Activated CD8-positive, alpha-beta memory T cell treated with anti-CD3 and anti-CD28 coated beads, Interleukin-2, amount 10 ng/mL, durations not matched to agents 7 days and 5 days (primary cell): ENCODE data around the gene BTD. TPM values are rescaled to one million over a fixed set of nuclear protein-coding genes. Genes with fewer than 3 reads are reported as not detected.
A peak's percentile ranks its signal among the peaks of the same experiment; 100 is the strongest.
"Not testable (repeated sequence)": the region's sequence is repeated elsewhere in the genome, so short reads cannot be mapped to it uniquely, and the experiment has no call there.

Experiments used
- ATAC-seq: fragments of 150-1000 bp; cut with Tn5 transposase; one replicate; pipeline ENCODE4 v1.10.0; 2021; ENCODE audit warnings: moderate library complexity
- CTCF ChIA-PET: fragments of 350-600 bp; sonication (Branson Sonifier 250); formaldehyde crosslinking; loops from one replicate; lab custom pipeline; 2021; ENCODE audit warnings: antibody characterized with exemption; lab: Charles Lee
- DNase-seq: peaks from one replicate; pipeline ENCODE4 v3.0.0-alpha.2; 2020
- H3K27ac Mint-ChIP-seq: one replicate; pipeline ENCODE4 v1.8.0; 2021; ENCODE audit warnings: mild to moderate bottlenecking, mixed read lengths
- H3K27me3 Mint-ChIP-seq: one replicate; pipeline ENCODE4 v1.8.0; 2021; ENCODE audit warnings: mixed read lengths
- H3K36me3 Mint-ChIP-seq: one replicate; pipeline ENCODE4 v1.8.0; 2021; ENCODE audit warnings: mild to moderate bottlenecking, mixed read lengths
- H3K4me1 Mint-ChIP-seq: one replicate; pipeline ENCODE4 v1.8.0; 2021; ENCODE audit warnings: mixed read lengths
- H3K4me3 Mint-ChIP-seq: one replicate; pipeline ENCODE4 v1.8.0; 2021; ENCODE audit warnings: mild to moderate bottlenecking, moderate library complexity, mixed read lengths
- H3K9me3 Mint-ChIP-seq: one replicate; pipeline ENCODE4 v1.8.0; 2022; ENCODE audit warnings: low read depth, mixed read lengths
- total RNA-seq, 2 experiments: library from RNA; stranded (reverse); gene quantifications; one replicate each; pipeline ENCODE4 v1.2.3, GENCODE V29; 2021

Gene BTD
- total RNA-seq, 2 experiments from 2014 or later: 5.2 to 6.2 TPM

- no peak for DNase-seq
- no peak for ATAC-seq
- no peak overlapping the region for H3K4me3 Mint-ChIP-seq
- no peaks in the 10 kb centered on the region for H3K27me3 Mint-ChIP-seq
- no peak overlapping the region for H3K27ac Mint-ChIP-seq
- H3K9me3 Mint-ChIP-seq: no peaks in the 10 kb centered on the region
- peaks cover 6% of the 10 kb centered on the region for H3K36me3 Mint-ChIP-seq
- H3K4me1 Mint-ChIP-seq: no peaks in the 10 kb centered on the region
- CTCF ChIA-PET: interaction anchor here (1.0 kb wide), 1 partner anchor 13 kb away, joined by 3 read pairs; no protein-coding TSS in a partner anchor
Observed at GRCh38 chr3:15610082-15610759, 8.7 kb downstream of the BTD start.

GRCh38 chr3:15611018-15611417, 9.5 kb downstream of the BTD start:
- no peak overlapping the region for H3K27ac Mint-ChIP-seq
- ATAC-seq: no peak
- CTCF ChIA-PET: no interaction called here

GRCh38 chr3:15612001-15612400, 10.5 kb downstream of the BTD start:
- no peaks in the 10 kb centered on the region for H3K4me1 Mint-ChIP-seq
- no peak overlapping the region for H3K27ac Mint-ChIP-seq
- H3K27me3 Mint-ChIP-seq: no peaks in the 10 kb centered on the region
- H3K9me3 Mint-ChIP-seq: peaks cover 3% of the 10 kb centered on the region
- CTCF ChIA-PET: no interaction called here
- H3K36me3 Mint-ChIP-seq: peaks cover 6% of the 10 kb centered on the region
- no peak for DNase-seq
- ATAC-seq: no peak
- H3K4me3 Mint-ChIP-seq: no peak overlapping the region

More at GRCh38 chr3:15611018-15611417, 9.5 kb downstream of the BTD start:
- peaks cover 7% of the 10 kb centered on the region for H3K36me3 Mint-ChIP-seq
- no peaks in the 10 kb centered on the region for H3K4me1 Mint-ChIP-seq
- no peak for DNase-seq
- H3K4me3 Mint-ChIP-seq: no peak overlapping the region
- no peaks in the 10 kb centered on the region for H3K27me3 Mint-ChIP-seq
- peaks cover 3% of the 10 kb centered on the region for H3K9me3 Mint-ChIP-seq

- ATAC-seq (no peak), DNase-seq (no peak)
- CTCF ChIA-PET: interaction anchor here (0.7 to 1.1 kb wide), 2 partner anchors 13 to 16 kb away, joined by 3 to 4 read pairs; partner anchors contain the start of genes BTD and HACL1
Observed at GRCh38 chr3:15614958-15615357, 13.4 kb downstream of the BTD start.

GRCh38 chr3:15616053-15616452, 14.5 kb downstream of the BTD start:
- Mint-ChIP-seq H3K4me3 (no peak overlapping the region), H3K9me3 (peaks cover 14% of the 10 kb centered on the region)
- CTCF ChIA-PET: no interaction called here

More at GRCh38 chr3:15614958-15615357, 13.4 kb downstream of the BTD start:
- Mint-ChIP-seq H3K4me3 (no peak overlapping the region), H3K27me3 (no peaks in the 10 kb centered on the region), H3K4me1 (no peaks in the 10 kb centered on the region), H3K27ac (no peak overlapping the region), H3K9me3 (peaks cover 11% of the 10 kb centered on the region), H3K36me3 (peaks cover 16% of the 10 kb centered on the region)

GRCh38 chr3:15619659-15620464, 18.3 kb downstream of the BTD start:
- DNase-seq, CTCF ChIA-PET, ATAC-seq, H3K27me3 Mint-ChIP-seq, H3K27ac Mint-ChIP-seq, H3K4me3 Mint-ChIP-seq: not testable (repeated sequence)
- Mint-ChIP-seq H3K4me1 (peaks cover 14% of the 10 kb centered on the region), H3K36me3 (peaks cover 45% of the 10 kb centered on the region), H3K9me3 (peaks cover 21% of the 10 kb centered on the region)

More at GRCh38 chr3:15616053-15616452, 14.5 kb downstream of the BTD start:
- no peak for DNase-seq
- peaks cover 23% of the 10 kb centered on the region for H3K36me3 Mint-ChIP-seq
- H3K4me1 Mint-ChIP-seq: no peaks in the 10 kb centered on the region
- H3K27ac Mint-ChIP-seq: no peak overlapping the region
- ATAC-seq: no peak
- H3K27me3 Mint-ChIP-seq: no peaks in the 10 kb centered on the region

- H3K4me1 Mint-ChIP-seq: peaks cover 16% of the 10 kb centered on the region
- H3K9me3 Mint-ChIP-seq: peaks cover 18% of the 10 kb centered on the region
- no peaks in the 10 kb centered on the region for H3K27me3 Mint-ChIP-seq
- DNase-seq (no peak), ATAC-seq (no peak)
- H3K27ac Mint-ChIP-seq: peak overlapping the region; percentile 44
- H3K36me3 Mint-ChIP-seq: peaks cover 45% of the 10 kb centered on the region
- H3K4me3 Mint-ChIP-seq: no peak overlapping the region
- CTCF ChIA-PET: interaction anchor here (1.0 to 1.8 kb wide), 4 partner anchors 14 to 188 kb away, joined by 3 to 4 read pairs (median 4); no protein-coding TSS in a partner anchor
Observed at GRCh38 chr3:15623535-15624440, 22.2 kb downstream of the BTD start.

GRCh38 chr3:15628967-15629366, 27.4 kb downstream of the BTD start:
- Mint-ChIP-seq H3K27ac (no peak overlapping the region), H3K4me3 (no peak overlapping the region)
- CTCF ChIA-PET: interaction anchor here (2.7 to 6.2 kb wide), 2 partner anchors 18 to 181 kb away, joined by 13 to 83 read pairs; no protein-coding TSS in a partner anchor

GRCh38 chr3:15629860-15630597, 28.5 kb downstream of the BTD start:
- CTCF ChIA-PET: interaction anchor here (0.7 to 6.2 kb wide), 17 partner anchors 13 to 548 kb away, joined by 3 to 83 read pairs (median 4); partner anchors contain the start of genes ANKRD28, BTD, CAPN7 and HACL1
- DNase-seq (peak; percentile 84), ATAC-seq (peak; percentile 99)
- Mint-ChIP-seq H3K4me3 (peak overlapping the region; percentile 36), H3K4me1 (peaks cover 24% of the 10 kb centered on the region), H3K9me3 (no peaks in the 10 kb centered on the region), H3K36me3 (peaks cover 3% of the 10 kb centered on the region), H3K27ac (peak overlapping the region; percentile 73), H3K27me3 (no peaks in the 10 kb centered on the region)

More at GRCh38 chr3:15628967-15629366, 27.4 kb downstream of the BTD start:
- ATAC-seq (no peak), DNase-seq (no peak)
- peaks cover 30% of the 10 kb centered on the region for H3K4me1 Mint-ChIP-seq
- H3K36me3 Mint-ChIP-seq: peaks cover 9% of the 10 kb centered on the region
- H3K27me3 Mint-ChIP-seq: no peaks in the 10 kb centered on the region
- no peaks in the 10 kb centered on the region for H3K9me3 Mint-ChIP-seq

- Mint-ChIP-seq H3K36me3 (peaks cover 3% of the 10 kb centered on the region), H3K27ac (peak overlapping the region; percentile 73), H3K4me3 (peak overlapping the region; percentile 28), H3K4me1 (peaks cover 29% of the 10 kb centered on the region), H3K9me3 (no peaks in the 10 kb centered on the region), H3K27me3 (no peaks in the 10 kb centered on the region)
- CTCF ChIA-PET: interaction anchor here (0.8 to 6.2 kb wide), 16 partner anchors 14 to 548 kb away, joined by 3 to 83 read pairs (median 4); partner anchors contain the start of genes ANKRD28, BTD, CAPN7 and HACL1
- DNase-seq (no peak), ATAC-seq (peak; percentile 34)
Observed at GRCh38 chr3:15630646-15631350, 29.3 kb downstream of the BTD start.

- CTCF ChIA-PET: interaction anchor here (1.5 to 6.2 kb wide), 4 partner anchors 15 to 178 kb away, joined by 3 to 83 read pairs (median 11); no protein-coding TSS in a partner anchor
- no peak overlapping the region for H3K27ac Mint-ChIP-seq
- peaks cover 36% of the 10 kb centered on the region for H3K4me1 Mint-ChIP-seq
- H3K4me3 Mint-ChIP-seq: no peak overlapping the region
- peaks cover 3% of the 10 kb centered on the region for H3K36me3 Mint-ChIP-seq
- ATAC-seq (no peak), DNase-seq (no peak)
- H3K27me3 Mint-ChIP-seq: no peaks in the 10 kb centered on the region
- no peaks in the 10 kb centered on the region for H3K9me3 Mint-ChIP-seq
Observed at GRCh38 chr3:15631426-15632211, 30.1 kb downstream of the BTD start.
